GM12891 (cell line): ENCODE data around the gene EBF3.

ENCODE experiments used
- POLR2A ChIP-seq: IDR thresholded peaks from 2 replicates; pipeline ENCODE4 v1.6.1; 2011; ENCODE audit warnings: low read depth, low read length, control low read depth
- POLR2AphosphoS5 ChIP-seq: IDR thresholded peaks from 2 replicates; pipeline ENCODE4 v1.6.1; 2011; ENCODE audit warnings: low read depth, low read length, control low read depth
- POU2F2 ChIP-seq: IDR thresholded peaks from 2 replicates; pipeline ENCODE4 v1.6.1; 2011; ENCODE audit warnings: low read depth, mild to moderate bottlenecking, control low read depth, low read length, moderate library complexity
- SPI1 ChIP-seq: IDR thresholded peaks from 2 replicates; pipeline ENCODE4 v1.6.1; 2011; ENCODE audit warnings: low read depth, low read length, control low read depth
- TAF1 ChIP-seq: IDR thresholded peaks from 2 replicates; pipeline ENCODE4 v1.6.1; 2011; ENCODE audit warnings: low read depth, low read length, control low read depth

DNA sequence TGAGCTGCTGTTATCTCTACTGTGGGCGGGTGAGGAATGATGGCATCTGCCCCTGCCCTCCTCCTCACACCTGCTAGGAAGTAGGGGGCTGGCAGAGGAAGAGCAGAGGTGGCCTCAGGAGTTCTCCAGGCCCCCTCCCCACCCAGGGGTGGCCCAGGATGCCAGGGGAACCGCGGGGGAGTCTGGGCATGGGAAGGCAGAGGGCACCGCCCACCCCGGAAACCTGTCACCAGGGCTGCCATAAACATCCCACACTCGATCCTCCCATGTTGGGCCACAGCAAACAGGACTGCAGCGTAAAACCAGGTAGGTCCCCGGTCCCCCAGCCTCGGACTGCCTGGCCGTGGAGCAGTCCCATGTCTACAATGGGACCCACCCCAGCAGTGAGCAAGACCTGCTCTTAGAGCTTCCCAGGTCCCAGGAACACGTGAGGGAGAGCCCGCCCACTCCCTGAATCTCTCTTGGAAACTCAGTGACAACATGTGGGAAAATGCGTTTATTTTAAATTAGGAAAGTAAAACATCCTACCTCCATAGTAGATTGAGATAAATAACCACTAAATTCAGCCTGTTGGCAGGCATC is 23.4 kb downstream of the EBF3 start:
- TF ChIP-seq POLR2A (no peak), POLR2AphosphoS5 (no peak), TAF1 (no peak), POU2F2 (no peak), SPI1 (no peak)
